IPS DF 19.7 (cell line): ENCODE data around the gene QSER1.
"Not testable (repeated sequence)": the region's sequence is repeated elsewhere in the genome, so short reads cannot be mapped to it uniquely, and the experiment has no call there.

Experiments
- DNase-seq: peaks from one replicate; pipeline ENCODE4 v3.0.0-alpha.2; 2013; ENCODE audit warnings: low read depth, low spot score

Gene QSER1

DNA sequence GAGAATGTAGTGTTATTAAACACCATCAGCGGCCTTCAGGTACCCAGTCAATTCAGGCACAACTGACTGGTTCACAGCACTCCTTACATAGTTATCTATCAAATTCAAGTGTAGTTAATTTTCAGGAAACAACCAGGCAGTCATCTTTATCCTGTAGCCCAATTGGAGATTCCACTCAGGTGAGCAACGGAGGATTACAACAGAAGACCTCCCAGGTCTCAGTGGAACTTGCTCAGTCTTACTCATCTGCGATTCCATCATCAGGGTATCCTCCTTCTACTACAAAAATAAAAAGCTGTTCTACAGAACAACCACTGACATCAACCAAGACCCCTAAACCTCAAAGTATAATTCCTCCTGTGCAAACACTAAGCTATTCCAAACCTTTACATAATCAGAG is 39.6 kb downstream of the QSER1 start:
- DNase-seq, result no peak

DNA sequence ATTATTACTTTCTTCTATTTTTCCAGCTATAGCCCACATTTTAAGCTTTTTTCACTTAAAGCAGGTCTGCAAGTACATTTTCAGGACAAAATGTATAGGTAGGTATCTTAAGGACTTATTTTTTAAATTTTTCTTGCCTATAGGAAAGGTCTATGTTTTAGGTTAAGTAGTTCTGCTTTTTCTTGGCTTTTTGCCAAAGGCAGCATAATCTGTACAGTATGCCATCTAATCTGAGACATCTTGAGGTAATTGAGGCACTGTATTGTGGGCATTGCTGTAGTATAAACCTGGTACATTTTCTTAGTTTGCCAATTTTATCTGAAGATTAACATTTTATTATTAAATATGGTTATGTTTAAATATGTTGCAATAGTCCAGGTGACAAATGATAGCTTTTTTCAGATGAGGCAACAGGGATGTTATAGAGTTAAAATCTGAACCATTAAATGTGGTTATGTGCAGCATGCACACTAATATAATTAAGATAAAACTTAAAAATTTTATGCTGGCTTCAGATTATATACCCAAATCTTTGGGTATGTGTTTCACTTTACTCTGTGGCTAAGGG is 42.9 kb downstream of the QSER1 start:
- DNase-seq, result no peak

DNA sequence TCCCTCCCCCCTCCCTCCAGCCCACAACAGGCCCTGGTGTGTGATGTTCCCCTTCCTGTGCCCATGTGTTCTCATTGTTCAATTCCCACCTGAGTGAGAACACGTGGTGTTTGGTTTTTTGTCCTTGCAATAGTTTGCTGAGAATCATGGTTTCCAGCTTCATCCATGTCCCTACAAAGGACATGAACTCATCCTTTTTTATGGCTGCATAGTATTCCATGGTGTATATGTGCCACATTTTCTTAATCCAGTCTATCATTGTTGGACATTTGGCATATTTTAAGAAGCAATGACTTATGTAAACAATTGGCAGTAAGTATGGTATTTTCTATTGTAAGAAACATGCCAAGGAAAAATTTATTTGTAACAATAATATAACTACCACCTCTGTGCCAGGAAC is 43.6 kb downstream of the QSER1 start:
- DNase-seq, result not testable (repeated sequence)

DNA sequence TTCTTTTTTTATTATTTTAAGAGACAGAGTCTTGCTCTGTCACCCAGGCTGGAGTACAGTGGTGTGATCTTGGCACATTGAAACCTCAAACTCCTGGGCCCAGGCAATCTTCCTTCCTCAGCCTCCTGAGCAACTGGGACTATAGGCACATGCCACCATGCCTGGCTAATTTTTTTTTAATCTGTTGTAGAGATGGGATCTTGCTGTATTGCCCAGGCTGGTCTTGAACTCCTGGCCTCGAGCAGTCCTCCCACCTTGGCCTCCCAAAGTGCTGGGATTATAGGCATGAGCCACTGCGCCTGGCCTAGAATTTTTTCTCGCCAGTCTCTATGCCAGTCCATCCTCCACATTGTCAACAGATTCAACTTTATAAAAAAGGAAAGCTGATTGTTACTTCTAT is 44.7 kb downstream of the QSER1 start:
- not testable (repeated sequence) for DNase-seq

DNA sequence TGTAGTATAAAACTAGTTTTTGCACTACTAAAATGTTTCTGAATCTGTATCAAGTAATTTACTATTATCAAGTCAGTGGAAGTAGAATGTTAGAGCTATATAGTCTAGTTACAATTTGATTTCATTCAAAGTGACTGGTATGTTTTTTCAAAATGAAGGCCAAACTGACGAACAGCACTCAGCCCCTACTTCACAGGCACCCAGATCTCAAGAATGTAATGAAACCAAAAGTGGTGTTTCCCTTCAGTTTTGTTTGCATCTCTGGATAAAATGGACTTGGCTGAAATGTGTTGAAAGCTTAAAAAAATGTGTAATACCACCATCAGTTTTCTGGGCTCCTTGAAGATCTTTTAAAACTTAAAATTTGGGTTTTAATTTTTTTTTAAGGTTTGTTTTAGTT is 46.4 kb downstream of the QSER1 start:
- no peak for DNase-seq

DNA sequence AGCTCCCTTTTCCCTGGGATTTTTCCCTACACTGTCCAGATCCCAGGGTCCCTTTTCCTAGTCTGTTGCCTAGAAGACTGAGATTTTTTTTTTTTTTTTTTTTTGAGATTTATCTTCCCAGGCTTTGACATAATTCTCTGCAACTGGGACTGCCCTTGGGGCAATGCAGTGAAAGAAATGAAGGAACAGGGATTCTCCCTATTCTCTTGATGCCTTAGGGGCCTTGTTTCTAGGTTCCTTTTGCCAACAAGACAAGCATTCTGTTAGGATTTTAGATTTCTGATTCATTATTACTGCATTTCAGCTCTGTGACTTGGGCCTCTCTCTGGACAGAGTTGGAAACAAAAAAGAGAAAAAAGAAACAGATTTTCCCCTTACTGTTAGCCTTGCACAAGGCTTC is 47.3 kb downstream of the QSER1 start:
- DNase-seq, result no peak

DNA sequence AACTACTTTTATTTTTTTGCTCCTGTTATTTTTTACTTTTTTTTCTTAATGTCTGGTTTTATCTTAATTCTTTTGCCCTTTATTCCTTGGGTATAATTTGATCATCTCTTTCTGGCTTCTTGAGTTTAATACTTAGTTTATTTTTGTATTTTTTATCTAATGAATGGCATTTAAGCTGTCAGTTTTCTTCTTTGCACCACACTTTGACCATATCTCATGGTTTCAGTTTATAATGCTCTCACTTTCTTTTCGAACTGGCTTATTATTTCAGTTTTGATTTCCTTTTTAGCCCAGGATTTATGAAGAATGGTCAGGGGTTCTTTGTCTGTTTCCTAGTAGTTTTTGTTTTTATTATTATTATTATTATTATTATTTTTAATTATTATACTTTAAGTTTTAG is 48.3 kb downstream of the QSER1 start:
- no peak for DNase-seq

DNA sequence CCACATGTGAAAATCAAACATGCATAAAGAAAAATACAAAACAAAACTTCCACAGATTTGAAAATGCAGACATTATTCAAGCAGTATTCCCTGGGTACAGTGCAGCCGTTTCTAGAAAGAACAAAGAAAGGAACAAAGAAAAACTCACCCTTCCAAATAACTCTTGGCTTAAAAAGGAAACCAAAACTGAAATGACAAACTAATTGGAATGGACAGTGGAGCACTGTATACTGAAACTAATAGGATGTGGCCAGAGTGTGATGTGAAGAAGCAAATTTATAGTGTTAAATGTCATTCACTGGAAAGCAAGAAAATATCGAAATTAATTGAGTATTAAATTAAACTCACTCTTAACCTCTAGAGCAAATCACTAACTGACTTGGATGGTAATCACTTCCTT is 55.4 kb downstream of the QSER1 start:
- no peak for DNase-seq

DNA sequence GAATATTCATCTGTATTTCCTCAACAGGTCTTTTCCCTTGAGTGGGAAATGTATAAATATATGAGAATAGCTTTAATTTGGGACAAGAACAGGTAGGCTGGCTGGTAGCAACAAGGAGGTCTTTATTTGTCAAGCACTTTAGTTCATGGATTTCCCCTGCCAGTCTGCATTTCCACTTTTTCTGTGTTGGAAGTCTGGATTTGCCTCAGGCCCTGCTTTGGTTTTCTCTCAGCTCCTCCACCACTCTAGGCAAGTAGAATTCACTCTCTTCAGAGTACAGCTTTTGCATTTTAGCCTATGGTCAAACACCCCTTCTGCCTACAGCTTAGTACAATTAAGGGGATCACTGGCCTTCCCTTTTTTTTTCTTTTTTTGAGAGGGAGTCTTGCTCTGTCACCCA is 57.1 kb downstream of the QSER1 start:
- DNase-seq, result no peak

DNA sequence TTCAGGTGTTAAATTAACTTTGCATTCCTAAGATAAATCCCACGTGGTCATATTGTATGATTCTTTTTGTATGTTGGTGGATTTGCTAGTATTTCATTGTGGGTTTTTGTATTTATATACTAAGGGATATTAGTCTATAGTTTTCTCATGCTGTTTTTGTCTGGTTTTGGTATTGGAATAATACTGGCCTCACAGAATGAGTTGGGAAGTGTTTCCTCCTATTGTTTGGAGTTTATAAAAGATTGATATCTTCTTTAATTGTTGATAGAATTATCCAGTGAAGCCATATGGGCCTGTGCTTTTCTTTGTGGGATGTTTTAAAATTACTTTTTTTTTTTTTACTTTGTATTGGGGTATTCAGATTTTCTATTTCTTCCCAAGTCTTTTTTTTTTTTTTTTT is 59.8 kb downstream of the QSER1 start:
- DNase-seq, result no peak

DNA sequence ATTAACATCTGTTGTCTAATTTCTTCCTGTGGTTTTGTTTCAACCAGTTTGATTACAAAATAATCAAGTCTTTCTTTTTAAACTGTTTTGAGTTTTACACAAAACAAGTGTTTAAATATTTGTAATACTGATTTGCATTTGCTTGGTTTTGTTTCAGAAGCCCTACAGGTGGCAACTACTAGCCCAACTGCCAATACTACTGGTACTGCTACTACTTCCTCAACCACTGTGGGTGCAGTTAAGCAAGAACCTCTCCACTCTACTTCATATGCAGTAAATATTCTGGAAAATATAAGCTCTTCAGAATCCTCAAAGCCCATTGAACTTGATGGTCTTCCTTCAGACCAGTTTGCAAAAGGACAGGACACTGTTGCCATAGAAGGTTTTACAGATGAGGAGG is 61.1 kb downstream of the QSER1 start:
- DNase-seq, result no peak

DNA sequence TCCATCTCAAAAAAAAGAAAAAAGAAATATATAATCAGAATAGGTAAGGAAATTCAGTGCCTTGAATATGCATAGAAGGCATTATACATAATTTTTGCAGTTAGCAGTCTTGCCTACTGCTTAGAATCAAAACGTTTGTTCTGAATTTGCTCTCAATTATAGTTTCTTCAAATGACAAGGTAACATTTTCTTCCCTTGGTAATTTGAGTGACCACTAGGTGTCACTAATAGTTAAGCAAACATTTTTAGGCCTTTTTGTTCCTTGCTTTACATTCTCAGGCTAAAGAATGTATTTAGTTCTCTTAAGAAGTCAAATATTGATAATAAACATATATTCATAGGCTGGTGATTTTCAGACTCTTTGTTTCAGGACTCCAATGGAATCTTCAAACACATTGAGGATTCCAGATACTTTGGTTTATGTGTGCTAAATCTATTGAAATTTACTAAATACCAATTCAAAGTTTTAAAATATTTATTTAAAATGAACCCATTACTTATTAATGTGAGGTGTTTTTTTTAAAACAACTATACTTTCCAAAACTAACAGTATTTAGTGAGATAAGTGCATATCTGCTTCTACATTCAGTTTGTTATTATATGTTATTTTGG is 68.0 kb downstream of the QSER1 start:
- no peak for DNase-seq

DNA sequence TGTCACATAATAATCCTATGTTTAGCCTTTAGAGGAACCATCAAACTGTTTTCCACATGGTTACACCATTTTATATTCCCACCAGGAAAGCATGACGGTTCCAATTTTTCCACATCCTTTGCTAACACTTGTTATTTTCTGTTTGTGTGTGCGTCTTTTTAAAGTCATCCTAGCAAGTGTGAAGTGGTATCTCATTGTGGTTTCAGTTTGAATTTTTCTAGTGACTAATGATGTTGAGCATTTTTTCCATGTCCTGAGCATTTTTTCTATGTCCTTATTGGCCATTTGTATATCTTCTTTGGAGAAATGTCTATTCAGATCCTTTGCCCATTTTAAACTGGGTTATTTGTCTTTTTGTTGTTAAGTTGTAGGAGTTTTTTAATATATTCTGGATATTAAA is 69.4 kb downstream of the QSER1 start:
- no peak for DNase-seq

DNA sequence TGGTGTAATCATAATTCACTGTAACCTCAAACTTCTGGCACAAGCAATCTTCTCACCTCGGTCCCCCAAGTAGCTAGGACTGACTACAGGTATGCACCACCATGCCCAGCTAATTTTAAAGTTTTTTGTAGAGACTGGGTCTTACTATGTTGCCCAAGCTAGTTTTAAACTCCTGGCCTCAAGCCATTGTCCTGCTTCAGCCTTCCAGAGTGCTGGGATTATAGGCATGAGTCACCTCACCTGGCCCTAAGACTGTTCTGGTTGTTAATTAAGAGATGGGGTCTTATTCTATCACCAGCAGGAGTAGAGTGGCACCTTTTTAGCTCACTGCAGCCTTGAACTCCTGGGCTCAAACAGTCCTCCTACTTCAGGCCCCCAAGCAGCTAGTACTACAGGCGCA is 71.1 kb downstream of the QSER1 start:
- DNase-seq, result no peak

DNA sequence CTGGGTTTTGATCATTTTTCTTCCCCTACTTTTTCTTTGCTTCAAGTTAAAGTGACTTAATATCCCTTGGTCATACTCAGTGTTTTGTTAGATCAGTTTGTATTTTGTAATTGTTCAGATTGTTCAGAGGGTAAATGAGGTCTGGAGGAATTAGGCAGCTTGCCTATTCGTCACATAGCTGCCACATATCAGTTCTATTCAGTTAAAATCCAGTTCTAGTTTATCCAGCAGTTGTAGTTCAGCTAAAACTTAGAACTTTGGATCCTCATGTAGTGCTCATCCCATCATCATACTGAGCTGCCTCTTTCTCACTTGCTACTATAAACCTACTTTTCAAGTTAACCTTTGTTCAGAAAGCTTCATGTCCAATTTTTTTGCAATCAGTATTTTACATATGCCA is 75.9 kb downstream of the QSER1 start:
- DNase-seq, result no peak

DNA sequence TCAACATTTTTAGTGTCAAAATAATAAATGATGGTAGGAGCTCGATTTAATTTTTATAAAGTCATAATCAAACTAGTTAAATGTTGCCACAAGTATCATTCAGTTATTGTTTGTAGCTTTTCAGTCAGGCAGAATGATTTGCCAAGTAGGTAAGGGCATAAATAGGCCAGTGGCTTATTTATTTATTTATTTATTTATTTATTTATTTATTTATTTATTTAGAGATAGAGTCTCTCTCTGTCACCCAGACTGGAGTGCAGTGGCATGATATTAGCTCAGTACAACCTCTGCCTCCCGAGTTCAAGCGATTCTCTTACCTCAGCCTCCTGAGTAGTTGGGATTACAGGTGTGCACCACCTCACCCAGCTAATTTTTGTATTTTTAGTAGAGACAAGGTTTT is 79.6 kb downstream of the QSER1 start:
- not testable (repeated sequence) for DNase-seq

DNA sequence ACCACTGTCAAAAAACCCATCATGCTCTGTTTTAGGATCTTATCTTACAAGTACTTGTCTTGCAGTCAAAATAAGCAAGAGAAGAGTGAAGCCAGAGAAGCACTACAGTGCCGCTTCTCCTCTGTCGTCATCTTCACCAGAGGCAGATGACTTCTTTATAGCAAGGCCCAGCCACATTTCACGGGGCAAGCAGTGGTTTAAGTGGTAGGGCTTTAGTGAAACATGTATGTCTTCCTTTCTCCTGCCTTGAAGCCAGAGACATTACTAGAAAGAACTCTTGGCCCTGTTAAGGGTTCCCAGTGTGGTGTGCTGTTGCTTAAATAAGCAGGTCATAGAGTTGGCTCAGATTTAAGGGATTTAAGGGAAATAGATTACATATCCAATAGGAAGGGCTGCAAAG is 80.2 kb downstream of the QSER1 start:
- DNase-seq, result no peak

DNA sequence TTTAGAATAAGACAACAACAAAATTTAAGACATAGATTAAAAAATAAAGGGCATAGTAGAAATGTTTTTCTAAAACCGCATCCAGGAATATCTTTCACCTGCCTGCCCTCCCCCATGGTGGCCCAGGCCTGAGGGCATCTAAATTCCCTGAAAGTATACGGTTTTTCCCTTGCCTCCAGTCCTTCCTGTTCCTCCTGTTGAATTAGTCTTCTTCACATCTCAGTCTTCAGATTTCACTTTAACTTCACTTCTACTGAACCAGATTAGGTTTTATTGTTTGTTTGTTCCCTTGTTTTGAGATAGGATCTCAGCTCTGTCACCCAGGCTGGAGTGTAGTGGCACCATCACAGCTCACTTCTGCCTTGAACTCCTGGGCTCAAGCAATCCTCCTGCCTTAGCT is 90.0 kb downstream of the QSER1 start:
- no peak for DNase-seq

DNA sequence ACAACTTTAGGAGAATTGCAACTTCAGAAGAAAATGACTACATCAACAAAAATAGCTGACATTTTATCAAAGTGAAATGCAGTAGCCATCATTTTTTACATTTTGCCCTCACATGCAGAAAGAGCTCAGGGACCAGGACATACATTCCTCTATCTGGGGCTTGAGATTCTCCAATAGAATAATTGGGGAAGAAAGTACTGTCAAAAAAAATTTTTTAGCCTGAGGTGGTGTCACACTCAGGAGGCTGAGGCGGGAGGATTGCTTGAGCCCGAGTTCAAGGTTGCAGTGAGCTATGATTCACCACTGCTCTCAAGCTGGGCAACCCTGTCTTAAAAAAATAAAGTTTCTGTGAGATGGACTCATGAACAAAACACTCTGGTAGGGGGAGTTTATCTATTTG is 90.9 kb downstream of the QSER1 start:
- DNase-seq, result no peak

DNA sequence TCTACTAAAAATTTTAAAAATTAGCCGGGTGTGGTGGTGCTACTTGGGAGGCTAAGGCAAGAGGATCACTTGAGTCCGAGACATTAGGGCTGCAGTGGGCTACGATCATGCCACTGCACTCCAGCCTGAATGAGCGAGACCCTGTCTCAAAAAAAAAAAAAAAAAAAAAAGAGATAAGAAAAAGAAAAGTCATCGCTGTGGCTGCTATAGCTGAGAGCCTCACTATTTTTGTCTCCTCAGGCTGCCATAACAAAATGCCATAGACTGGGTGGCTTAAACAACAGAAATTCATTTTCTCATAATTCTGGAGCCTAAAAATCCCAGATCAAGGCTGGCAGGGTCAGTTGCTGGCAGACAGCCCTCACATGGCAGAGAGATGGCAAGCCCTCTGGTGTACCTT is 93.0 kb downstream of the QSER1 start:
- DNase-seq, result no peak

DNA sequence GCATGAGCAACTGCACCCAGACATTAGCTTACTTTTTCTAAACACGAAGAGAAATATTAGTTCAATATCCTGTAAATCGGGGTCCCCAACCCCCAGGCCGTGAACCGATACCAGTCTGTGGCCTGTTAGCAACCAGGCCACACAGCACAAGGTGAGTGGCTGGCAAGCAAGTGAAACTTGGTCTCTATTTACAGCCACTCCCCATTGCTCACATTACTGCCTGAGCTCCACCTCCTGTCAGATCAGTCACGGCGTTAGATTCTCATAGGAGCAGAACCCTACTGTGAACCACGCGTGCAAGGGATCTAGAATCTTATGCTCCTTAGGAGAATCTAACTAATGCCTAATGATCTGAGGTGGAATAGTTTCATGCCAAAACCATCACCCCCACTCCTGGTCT is 95.2 kb downstream of the QSER1 start:
- DNase-seq, result no peak

DNA sequence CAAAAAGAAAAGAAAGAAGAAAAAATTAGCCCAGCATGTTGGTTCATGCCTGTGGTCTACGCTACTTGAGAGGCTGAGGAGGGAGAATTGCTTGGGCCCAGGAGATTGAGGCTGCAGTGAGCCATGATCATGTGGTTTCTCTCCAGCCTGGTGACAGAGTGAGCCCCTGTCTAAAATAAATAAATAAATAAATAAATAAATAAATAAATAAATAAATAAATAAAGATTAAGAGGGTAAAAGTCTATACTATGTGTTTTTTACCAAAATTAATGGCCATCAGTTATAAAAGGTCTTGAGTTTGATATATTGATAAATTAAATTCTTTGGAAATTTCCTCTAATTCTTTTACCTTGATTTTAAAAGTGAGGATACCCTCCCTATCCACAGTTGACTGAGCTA is 97.9 kb downstream of the QSER1 start:
- DNase-seq, result no peak

DNA sequence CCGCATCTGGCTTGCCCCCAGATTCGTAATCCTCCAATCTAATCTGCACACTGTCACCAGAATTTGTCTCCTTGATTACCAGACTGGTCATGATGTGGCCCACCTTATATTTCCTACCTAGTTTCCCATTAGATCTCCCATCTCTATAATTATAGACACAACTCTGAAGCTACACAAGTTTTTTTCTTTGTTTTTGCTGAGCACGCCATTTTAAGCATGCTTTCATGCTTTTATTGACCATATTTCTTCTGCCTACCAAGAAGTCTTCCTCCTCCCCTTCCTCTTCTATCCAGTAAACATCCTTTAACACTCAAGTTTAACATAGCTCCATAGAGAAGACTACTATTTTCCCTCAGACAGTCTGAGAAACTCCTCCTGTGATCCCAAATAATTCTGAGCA is 98.8 kb downstream of the QSER1 start:
- DNase-seq, result no peak

DNA sequence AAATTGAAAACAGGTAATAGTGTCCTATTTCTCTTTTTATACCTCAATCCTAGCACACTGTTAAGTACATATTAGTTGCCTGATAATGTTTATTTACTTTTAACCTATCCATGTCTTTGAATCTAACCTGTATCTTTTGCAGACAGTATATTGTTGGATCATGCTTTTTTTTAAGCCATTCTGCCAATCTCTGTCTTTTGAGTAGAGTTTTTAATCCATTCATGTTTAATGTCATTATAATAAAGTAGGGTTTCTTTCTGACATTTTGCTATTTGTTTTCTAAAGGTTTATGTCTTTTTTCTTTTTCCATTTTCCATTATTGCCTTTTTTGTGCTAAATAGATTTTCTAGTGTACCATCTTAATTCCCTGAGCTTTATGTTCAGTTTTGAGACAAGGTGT is 99.3 kb downstream of the QSER1 start:
- no peak for DNase-seq
